NCI-H1436 (cell line): ENCODE measurements around the gene ARHGEF3.

Experiments used
- DNase-seq: peaks from one replicate; lab custom pipeline; 2025; lab: John Stamatoyannopoulos, UW

Gene ARHGEF3

GRCh38 chr3:56823421-56823926 is 21.7 kb upstream of the ARHGEF3 start:
- DNase-seq: no peak

GRCh38 chr3:56822501-56822900 is 20.8 kb upstream of the ARHGEF3 start:
- DNase-seq: no peak

- DNase-seq: no peak
Observed at GRCh38 chr3:56819016-56819809, 17.5 kb upstream of the ARHGEF3 start.

- no peak for DNase-seq
Observed at GRCh38 chr3:56818156-56818985, 16.6 kb upstream of the ARHGEF3 start.

- DNase-seq: no peak
Observed at GRCh38 chr3:56817646-56818045, 15.9 kb upstream of the ARHGEF3 start.

GRCh38 chr3:56816061-56816460 is 14.3 kb upstream of the ARHGEF3 start:
- no peak for DNase-seq

GRCh38 chr3:56815589-56815988 is 13.8 kb upstream of the ARHGEF3 start:
- no peak for DNase-seq

- DNase-seq: no peak
Observed at GRCh38 chr3:56813653-56813960, 11.9 kb upstream of the ARHGEF3 start.

- DNase-seq: no peak
Observed at GRCh38 chr3:56812754-56813652, 11.3 kb upstream of the ARHGEF3 start.

GRCh38 chr3:56811546-56812202 is 9.9 kb upstream of the ARHGEF3 start:
- no peak for DNase-seq

- no peak for DNase-seq
Observed at GRCh38 chr3:56810577-56811545, 9.1 kb upstream of the ARHGEF3 start.

- no peak for DNase-seq
Observed at GRCh38 chr3:56806407-56806806, 4.7 kb upstream of the ARHGEF3 start.

- no peak for DNase-seq
Observed at GRCh38 chr3:56802790-56803189, 1.0 kb upstream of the ARHGEF3 start.

- DNase-seq: no peak
Observed at GRCh38 chr3:56802378-56802745, 613 bp upstream of the ARHGEF3 start.

GRCh38 chr3:56800832-56801661 is 702 bp downstream of the ARHGEF3 start:
- no peak for DNase-seq

- DNase-seq: no peak
Observed at GRCh38 chr3:56800130-56800831, 1.5 kb downstream of the ARHGEF3 start.

GRCh38 chr3:56799251-56799882 is 2.4 kb downstream of the ARHGEF3 start:
- peak; percentile 34 for DNase-seq

GRCh38 chr3:56796996-56797395 is 4.8 kb downstream of the ARHGEF3 start:
- DNase-seq: no peak
